HG03432 (cell line): ENCODE measurements around the gene SHISA9.
"Not testable (repeated sequence)": the region's sequence is repeated elsewhere in the genome, so short reads cannot be mapped to it uniquely, and the experiment has no call there.

Experiments used
- ATAC-seq: cut with Tn5 transposase; IDR thresholded peaks from one replicate; pipeline ENCODE4 v1.9.1; 2021; ENCODE audit warnings: mild to moderate bottlenecking, moderate library complexity; ENCODE audit not compliant: unreplicated experiment

SHISA9 gene

GRCh38 chr16:12901597-12902461 lies at the start of gene SHISA9:
TSS of gene SHISA9 (plus strand) at chr16:12901598.
- ATAC-seq = no peak

GRCh38 chr16:12853972-12854371 lies 47.4 kb upstream of the SHISA9 start:
- no peak for ATAC-seq

DNA sequence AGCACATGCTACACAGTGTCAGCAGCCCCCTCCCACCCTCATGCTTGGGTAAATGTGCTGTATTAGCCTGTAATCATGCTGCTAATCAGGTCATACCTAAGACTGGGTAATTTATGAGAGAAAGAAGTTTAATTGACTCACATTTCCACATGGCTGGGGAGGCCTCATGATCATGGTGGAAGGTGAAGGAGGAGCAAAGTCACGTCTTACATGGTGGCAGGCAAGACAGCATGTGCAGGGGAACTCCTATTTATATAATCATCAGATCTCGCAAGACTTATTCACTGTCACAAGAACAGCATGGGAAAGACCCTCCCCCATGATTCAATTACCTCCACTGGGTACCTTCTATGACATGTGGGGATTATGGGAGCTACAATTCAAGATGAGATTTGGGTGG lies 44.0 kb upstream of the SHISA9 start:
- ATAC-seq = not testable (repeated sequence)

GRCh38 chr16:12862327-12862726 lies 39.1 kb upstream of the SHISA9 start:
- no peak for ATAC-seq

DNA sequence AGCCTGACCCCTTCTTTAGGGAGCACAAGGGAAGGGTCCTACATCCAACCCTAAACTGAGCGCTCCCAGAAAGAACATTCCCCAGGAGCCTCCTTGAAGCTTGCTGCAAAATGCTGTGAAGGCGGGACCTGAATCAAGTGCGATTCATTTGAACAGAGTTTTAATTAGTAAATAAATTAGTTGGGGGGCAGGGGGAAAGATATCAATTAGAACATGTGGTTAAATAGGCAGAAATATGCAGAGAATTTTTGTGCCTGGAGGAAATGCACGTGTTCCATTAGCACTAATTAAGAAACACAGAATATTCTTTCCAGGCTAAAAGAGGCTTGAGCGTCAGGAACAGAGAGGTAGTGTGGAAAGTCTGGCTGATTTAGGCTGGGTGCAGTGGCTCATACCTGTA lies 38.5 kb upstream of the SHISA9 start:
- ATAC-seq = no peak

DNA sequence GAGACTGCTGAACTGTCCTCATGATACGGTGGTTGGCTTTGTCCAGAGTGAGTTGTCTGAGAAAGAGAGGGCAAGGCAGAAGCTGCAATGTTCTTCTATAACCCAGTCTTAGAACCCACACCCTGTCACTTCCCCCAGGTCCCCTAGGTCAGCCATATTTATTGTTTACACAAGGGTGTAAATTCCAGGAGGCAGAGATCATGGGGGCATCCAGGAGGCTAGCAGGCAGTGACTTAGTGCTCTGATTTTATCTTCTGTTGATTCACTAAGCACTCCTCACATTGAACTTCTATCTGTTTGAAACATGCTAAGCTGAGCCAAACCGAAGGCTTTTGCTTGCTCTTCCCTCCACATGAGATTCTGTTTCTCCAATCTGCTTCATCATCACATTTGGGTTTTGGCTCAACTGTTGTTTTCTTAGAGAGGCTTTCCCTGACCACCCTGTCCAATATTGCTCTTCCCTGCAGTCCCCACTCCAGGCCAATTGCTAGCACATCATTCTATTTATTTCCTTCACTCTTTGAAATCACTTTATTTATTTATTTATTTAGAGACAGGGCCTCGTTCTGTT lies 34.3 kb upstream of the SHISA9 start:
- ATAC-seq = no peak

DNA sequence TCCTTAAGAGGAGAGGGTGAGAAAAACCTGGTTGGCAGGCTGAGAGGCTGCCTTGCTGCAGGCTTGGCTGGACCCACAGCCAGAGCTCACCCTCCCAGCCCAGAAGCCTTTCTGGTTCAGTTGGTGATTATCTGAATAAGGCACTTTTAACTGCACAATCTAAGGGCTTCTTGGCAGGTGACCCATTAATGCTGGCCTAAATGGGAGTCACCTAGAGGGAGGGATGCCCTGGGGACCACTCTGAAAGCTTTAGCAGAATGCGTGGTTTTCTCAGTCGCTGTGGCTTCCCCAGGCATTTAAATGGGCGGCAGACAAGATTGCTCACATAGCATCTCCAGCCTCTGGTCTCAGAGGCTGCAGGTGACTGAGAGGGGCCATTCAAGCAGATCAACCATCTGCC lies 33.2 kb upstream of the SHISA9 start:
- ATAC-seq = no peak

DNA sequence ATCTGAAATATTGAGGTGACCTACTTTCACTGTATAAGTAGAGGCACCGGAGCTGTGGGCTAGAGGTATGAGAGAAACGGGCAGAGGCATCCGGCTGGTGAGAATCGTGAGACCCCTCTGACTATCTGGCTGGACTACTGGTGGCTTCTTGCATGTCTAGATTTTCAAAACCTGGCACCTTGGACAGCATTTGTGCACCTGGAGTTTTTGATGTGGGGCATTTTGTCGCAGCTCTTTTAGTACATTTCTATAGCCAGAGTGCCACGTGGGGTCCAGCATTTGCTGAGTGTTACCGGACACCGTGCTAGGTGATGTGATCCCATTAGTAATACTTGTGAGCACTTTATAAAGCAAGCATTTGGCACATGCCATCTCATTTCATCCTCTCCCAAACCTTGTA lies 32.6 kb upstream of the SHISA9 start:
- no peak for ATAC-seq

DNA sequence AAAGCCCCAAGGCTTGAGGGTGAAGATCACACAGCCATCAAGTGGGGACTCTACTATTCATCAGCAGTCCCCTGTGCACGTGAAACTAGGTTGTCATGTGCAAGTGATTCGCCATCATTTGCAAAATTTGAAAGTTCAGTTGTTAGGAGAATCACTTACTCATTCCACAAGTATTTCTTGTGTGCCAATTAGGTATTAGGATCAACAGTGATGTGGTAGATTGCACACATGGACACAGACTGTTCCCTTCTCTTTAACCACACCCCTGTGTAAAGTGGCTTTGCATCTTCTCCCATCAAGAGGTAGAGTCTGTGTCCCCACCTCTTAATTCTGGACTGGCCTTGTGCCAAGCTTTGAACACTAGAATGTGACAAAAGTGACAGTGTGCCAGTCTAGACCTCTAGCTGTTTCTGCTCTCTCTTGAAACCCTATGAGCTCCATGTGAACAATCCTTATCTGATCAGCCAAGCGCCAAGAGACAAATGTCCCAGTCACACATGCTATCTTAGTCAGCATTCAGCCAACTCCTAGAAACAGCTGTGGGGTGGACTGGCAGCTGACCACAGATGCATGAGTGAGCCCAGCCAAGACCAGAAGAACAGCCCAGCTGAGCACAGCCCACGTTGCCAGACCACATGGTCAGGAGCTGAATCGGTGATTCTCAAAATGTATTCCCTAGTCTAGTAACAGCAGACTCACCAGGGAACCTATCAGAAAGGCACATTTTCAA lies 31.5 kb upstream of the SHISA9 start:
- ATAC-seq = no peak

GRCh38 chr16:12871784-12872183 lies 29.6 kb upstream of the SHISA9 start:
- ATAC-seq = no peak

- ATAC-seq = no peak
Observed at GRCh38 chr16:12874186-12874585, 27.2 kb upstream of the SHISA9 start.

- ATAC-seq = no peak
Observed at GRCh38 chr16:12876778-12877177, 24.6 kb upstream of the SHISA9 start.

DNA sequence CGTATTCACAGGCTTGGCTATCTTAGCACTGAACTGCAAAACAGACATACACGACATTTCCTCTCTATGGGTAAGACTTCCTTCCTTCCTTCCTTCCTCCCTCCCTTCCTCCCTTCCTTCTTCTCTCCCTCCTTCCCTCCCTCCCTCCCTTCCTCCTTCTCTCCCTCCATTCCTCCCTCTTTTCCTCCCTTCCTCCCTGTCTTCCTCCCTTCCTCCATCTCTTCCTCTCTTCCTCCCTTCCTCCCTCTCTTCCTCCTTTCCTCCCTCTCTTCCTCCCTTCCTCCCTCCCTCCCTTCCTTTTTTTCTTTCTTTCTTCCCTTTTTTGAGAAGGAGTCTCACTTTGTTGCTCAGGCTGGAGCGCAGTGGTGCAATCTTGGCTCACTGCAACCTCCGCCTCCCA lies 22.4 kb upstream of the SHISA9 start:
- no peak for ATAC-seq

GRCh38 chr16:12879812-12880211 lies 21.6 kb upstream of the SHISA9 start:
- no peak for ATAC-seq

- no peak for ATAC-seq
Observed at GRCh38 chr16:12881182-12881581, 20.2 kb upstream of the SHISA9 start.

- no peak for ATAC-seq
Observed at GRCh38 chr16:12881740-12882139, 19.7 kb upstream of the SHISA9 start.

GRCh38 chr16:12885742-12886141 lies 15.7 kb upstream of the SHISA9 start:
- ATAC-seq = no peak

GRCh38 chr16:12891836-12892235 lies 9.6 kb upstream of the SHISA9 start:
- ATAC-seq = no peak

DNA sequence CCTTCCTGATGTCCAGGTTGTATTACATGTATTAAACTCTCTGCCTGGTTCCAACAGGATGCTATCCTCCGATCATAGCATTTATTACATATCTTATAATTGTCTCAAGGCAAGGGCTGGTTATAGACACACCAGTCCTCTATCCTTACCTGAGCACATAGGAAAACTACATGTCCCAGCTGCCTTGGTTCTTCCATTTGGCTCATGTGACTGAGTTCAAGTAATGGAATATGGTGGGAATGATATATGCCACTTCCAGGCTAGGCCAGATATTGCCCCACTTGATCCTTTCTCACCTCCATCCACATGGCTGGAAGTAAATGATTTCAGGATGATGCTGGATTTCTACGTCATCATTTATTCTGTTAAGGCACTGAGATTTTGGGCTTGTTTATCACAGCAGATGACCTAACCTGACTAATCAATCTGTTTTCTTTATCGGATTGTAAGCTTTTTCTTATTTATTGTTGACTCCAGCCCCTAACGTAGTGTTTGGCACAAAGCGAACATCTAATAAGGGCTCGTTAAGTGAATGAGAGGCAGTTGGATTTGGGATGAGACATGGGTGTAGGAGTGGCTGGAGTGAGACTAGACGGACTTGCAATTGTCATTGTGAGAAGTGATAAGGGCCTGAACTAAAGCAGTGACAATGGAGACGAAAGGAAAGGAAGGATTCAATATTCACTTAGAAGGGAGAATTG lies 8.2 kb upstream of the SHISA9 start:
- no peak for ATAC-seq

DNA sequence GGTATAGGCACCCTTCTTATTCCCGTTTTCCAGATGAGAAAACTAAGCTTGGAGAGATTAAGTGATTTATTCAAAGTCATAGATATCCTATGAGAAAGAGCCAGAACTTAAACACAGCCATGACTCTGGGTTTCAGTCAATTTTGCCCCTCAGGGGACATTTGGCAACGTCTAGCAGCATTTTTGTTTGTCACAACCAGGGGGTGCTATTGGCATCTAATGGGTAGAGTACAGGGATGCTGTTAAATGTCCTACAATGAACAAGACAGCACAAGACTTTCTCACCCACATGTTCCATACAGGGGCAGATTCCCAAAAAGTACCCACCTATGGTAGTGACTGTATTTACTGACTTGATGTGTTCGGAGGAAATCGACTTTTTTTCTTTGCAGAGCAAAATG lies 4.8 kb upstream of the SHISA9 start:
- no peak for ATAC-seq

DNA sequence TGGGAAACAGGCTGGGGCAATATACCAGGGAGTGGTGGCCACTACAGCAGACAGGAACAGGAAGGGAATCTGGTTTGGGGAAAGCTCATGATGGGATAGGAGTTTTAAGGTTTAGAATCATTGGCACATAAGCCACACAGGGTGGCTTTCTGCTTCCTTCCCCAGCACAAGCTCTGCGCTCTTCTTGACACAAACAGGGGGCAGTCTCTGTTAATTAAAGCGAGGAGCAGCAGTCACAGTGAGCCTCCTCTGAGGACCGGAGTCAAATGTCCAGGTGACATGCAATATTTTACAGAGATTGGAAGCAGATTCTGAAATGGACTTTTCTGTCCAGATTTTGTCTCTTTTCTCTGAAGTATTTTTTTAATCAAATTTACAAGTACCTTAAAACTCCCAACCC lies 2.8 kb upstream of the SHISA9 start:
- ATAC-seq = no peak
